Measurements from ENCODE around the gene LYPD1.

The LYPD1 gene

GRCh38 chr2:132668189-132668823 is 1.7 kb downstream of the LYPD1 start:
- no peak for DNase-seq

DNA sequence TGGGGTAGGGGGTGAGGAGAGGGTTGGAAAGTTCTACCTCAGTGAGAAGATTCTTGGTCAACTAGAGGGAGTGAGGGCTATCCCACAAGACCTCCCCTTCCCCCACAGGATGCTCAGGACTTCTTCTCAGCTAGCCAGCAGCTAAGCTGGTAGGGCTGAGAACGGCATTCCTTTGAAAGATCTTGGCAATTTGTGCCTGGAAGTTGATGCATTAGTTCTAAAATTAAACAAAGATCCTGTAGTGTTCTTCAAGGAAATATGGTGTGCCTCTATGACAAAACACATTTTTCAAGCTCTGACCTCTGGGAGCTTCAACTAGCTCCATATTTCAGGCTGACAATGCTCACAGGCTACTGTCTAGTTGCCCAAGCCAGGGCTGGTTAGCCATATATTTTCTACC is 2.3 kb downstream of the LYPD1 start:
- no peak for DNase-seq

- no peak for DNase-seq
Measured at GRCh38 chr2:132665401-132666140, 4.4 kb downstream of the LYPD1 start.

- no peak for DNase-seq
Measured at GRCh38 chr2:132664096-132664495, 5.9 kb downstream of the LYPD1 start.

DNA sequence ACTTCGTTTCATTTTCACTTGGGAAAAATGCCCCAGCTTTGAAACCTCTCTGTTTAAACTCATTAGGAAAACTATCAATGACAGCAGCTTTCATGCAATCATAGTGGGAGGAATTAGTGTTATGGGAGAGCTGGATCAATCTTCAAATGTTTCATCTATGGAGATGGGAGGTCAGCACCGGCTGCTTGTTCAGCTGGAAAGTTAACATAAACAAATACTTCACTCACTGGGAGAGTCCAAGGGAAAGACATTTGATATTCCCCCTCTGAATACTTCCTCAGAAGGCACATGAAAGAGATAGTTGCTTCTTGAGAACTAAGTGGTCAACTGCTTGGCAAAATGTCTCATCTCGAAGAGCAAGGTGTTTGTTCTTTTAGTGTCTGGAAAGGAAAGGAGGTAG is 7.3 kb downstream of the LYPD1 start:
- DNase-seq, result no peak

DNA sequence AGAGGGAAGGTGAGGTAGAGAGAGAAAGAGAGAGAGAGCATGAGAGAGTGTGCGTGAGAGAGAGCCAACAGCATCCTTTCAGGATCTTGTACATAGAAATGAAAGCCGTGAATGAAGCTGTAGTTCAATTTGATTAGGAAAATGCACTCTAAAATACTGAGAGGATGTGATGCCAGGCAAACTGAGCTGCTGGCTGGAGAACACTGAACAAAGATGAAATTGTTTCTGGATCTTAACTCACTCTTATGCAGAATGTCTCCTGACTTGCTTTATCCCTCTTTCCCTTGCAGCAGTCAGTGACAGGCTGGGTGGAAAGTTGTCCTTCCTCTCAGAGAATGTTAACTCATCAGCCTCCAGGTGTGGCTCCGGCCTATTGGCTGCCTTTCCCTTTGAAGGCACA is 10.7 kb downstream of the LYPD1 start:
- DNase-seq, result no peak

DNA sequence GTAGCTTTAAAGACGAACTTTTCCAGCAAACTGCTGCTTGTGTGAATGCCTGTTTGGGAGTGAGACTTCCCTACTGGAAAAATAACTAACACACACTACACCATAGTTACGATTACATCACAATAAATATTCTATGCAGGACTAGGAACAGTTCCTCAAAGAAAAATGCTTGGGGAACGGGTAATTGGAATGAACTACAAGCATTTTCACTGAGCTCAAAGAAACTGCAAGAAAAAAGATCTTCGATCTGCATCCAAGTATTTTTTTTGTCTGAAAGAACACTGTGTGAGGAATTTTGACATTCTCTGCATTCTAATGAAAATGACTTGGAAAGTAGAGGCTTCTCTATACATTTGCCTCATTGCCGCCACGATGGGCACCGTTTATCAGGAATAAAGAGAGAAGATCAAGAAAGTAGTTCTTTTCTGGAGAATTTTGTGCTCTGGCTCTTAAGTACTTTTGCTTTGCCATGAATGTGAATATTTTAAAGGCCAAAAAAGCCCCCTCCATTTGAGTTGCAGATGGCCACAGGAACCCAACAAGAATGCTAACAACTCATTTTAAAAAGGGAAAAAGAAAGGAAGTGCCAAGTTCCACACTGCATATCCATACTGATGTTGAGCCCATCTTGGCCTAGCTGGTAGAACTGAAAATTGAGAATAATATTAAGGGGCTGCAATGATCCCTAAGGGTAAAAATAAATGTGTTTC is 13.6 kb downstream of the LYPD1 start:
- no peak for DNase-seq

GRCh38 chr2:132654968-132655367 is 15.0 kb downstream of the LYPD1 start:
- DNase-seq, result no peak

- DNase-seq, result no peak
Measured at GRCh38 chr2:132654335-132654734, 15.7 kb downstream of the LYPD1 start.

- no peak for DNase-seq
Measured at GRCh38 chr2:132652474-132652873, 17.5 kb downstream of the LYPD1 start.

DNA sequence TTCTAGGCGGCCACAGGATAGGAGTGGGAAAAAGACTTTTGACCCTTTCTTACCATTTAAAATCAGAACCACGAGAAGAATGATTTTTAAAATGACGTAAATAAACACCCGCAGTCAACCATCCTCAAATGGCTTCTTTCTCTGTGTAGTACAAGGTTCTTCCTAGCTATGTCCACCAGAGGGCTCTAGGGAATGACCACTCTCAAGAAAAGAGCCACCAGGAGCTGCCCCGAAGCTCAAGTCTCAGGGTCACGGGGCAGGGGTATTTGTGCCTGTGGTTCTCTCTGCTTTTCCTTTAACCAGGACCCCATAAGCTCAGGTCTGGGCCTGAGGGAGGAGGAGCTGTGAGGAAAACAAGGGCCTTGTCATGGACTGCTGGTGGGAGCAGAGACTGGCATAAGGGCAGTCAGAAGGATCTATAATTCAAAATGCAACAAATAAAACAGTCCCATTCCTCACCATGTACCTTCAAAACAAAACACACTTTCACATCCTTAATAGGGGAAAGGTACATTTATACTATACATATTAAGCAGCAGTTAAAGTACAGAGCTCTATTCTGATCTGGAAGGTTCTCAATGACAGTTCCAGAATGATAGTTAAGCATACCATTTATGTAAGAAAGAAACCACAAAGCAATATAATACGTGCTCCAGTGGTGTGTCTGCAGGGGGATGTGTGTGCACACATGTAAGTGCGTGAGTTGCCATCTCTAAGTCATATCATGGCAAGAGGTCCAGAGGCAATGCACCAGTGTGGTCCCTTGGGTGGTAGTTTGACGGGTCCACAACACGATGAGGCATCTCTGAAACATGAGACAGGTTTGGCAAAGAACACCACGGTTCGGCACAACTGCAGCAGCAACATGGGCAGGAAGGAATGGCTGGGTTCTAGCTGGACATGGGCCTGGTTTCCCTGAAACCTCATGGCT is 18.6 kb downstream of the LYPD1 start:
- DNase-seq, result no peak

GRCh38 chr2:132646540-132647108 is 23.4 kb downstream of the LYPD1 start:
- no peak for DNase-seq

DNA sequence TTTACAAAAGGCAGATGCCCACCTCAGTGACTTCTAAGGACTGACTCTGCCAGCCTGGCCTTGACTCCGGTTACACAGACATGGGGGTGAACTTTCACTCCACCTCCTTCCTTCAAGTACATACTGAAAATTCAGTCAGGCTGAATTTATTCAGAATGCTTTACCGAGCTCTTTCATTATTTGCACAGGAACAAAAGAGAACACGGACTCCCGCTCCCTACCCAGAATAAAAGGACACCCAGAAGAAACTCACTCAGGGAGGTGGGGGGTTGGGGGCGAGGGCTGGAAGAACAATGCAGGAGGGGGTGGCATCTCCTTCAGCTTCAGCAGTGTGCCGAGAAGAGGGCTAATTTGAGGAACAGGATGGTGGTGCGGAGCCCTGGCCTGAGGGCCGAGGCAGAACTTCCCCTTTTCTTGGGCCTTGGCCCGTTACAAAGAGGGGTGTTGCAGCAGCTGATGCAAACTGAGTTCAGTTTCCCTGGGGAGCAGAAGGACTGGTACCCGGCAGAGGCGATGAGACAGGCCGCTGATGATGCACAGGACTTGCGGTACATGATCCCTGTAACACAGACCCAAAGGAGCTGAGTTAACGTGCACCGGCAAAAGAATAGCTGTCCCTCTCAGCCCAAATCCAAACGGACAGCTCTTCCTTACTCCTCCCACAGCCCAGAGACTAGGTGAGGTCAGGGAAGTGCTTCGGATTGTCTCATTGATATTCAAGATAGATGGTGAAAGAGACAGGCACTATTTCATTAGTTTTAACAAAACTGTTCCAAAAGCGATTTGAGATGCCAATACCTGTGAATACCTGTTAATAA is 24.1 kb downstream of the LYPD1 start:
- DNase-seq, result no peak

DNA sequence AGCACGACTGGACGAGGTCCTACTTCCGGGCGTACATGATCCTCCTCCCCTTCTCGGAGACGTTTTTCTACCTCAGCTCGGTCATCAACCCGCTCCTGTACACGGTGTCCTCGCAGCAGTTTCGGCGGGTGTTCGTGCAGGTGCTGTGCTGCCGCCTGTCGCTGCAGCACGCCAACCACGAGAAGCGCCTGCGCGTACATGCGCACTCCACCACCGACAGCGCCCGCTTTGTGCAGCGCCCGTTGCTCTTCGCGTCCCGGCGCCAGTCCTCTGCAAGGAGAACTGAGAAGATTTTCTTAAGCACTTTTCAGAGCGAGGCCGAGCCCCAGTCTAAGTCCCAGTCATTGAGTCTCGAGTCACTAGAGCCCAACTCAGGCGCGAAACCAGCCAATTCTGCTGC is 24.8 kb downstream of the LYPD1 start:
- no peak for DNase-seq

GRCh38 chr2:132642415-132642814 is 27.6 kb downstream of the LYPD1 start:
- no peak for DNase-seq

DNA sequence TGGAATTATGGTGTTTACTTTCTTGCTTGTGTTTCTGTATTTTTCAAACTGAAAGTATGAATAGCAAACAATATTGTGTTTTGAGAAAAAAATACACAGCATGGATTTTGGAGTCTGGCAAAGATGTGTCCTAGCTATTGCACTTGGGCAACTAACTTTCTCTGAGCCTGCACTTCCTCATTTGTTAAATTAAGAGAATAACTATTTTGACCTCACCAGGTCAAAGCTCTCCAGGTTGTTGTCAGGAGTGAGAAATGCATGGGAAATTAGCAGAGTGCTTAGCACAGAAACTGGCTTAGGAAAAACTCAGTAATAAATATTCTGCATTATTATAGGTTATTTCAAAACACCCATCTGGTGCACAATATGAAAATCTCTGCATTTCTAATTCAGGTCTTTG is 28.2 kb downstream of the LYPD1 start:
- no peak for DNase-seq

DNA sequence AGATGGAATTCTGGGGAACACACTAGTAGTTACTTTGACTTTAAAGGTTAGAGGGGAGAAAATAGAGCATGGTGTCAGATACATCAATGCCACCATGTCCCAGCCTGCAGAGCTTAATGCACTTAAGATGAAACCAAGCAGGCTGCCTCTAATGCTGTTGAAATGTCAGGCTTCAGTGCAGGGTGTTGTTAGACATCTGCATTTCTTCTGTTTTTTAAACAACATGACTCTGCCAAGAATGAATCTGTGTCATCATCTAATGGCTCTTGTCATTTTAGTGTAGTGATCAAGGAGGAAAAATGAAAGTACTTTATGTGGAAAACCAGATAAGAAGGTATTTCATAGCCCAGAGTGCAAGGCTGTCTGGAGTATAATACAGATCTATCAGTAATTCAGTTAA is 29.9 kb downstream of the LYPD1 start:
- no peak for DNase-seq

GRCh38 chr2:132638313-132639040 is 31.5 kb downstream of the LYPD1 start:
- DNase-seq, result no peak

- no peak for DNase-seq
Measured at GRCh38 chr2:132636346-132636745, 33.7 kb downstream of the LYPD1 start.

- no peak for DNase-seq
Measured at GRCh38 chr2:132633635-132634034, 36.4 kb downstream of the LYPD1 start.
